B cell (primary cell): ENCODE data around the gene CDK19. TPM values are rescaled to one million over a fixed set of nuclear protein-coding genes. Genes with fewer than 3 reads are reported as not detected.

ENCODE experiments used
- ATAC-seq: fragments of 200-7000 bp; cut with Tn5 transposase; one replicate; pipeline ENCODE4 v1.10.0; 2021; ENCODE audit warnings: low read depth, mild to moderate bottlenecking, moderate number of reproducible peaks, moderate library complexity
- CTCF ChIA-PET: fragments of 350-600 bp; sonication (Branson Sonifier 250); formaldehyde crosslinking; loops from one replicate; lab custom pipeline; 2021; ENCODE audit warnings: antibody characterized with exemption, inconsistent platforms; lab: Charles Lee
- POLR2A ChIA-PET: fragments of 350-600 bp; sonication (Branson Sonifier 250); formaldehyde crosslinking; loops from one replicate; lab custom pipeline; 2021; ENCODE audit warnings: antibody characterized with exemption; lab: Charles Lee
- DNase-seq: peaks from one replicate; pipeline ENCODE4 v3.0.0; 2013
- H2AFZ ChIP-seq: 2 replicates; pipeline ENCODE4 v1.6.1; 2012; ENCODE audit warnings: mild to moderate bottlenecking, low read depth, low read length; ENCODE audit not compliant: insufficient read depth, poor library complexity, severe bottlenecking
- H3K27ac ChIP-seq, 2 donors: 1 replicate in 1 of 2; 2 replicates in 1 of 2; pipeline ENCODE4 v1.5.1; 2012 to 2013; ENCODE audit warnings: low read length in 2 of 2, mild to moderate bottlenecking in 2 of 2, moderate library complexity in 1 of 2
- H3K27me3 ChIP-seq, 4 experiments: fragments of 200-600 bp in 1 of 4; sonication (generic) in 1 of 4; replicated peaks in 1 of 4; 1 replicate in 2 of 4; 2 replicates in 2 of 4; pipeline versions ENCODE4 v1.6.1 to v1.7.0; 2013 to 2016; ENCODE audit warnings: low read length in 3 of 4, mild to moderate bottlenecking in 2 of 4, mixed read lengths in 1 of 4, moderate library complexity in 1 of 4; ENCODE audit not compliant: insufficient read depth in 4 of 4, control insufficient read depth in 3 of 4; ENCODE audit errors: control extremely low read depth in 1 of 4
- H3K36me3 ChIP-seq, 2 experiments: replicated peaks in 1 of 2; 1 replicate in 1 of 2; 2 replicates in 1 of 2; pipeline versions ENCODE4 v1.6.1 to v1.7.1; 2013; ENCODE audit warnings: low read length in 1 of 2; ENCODE audit not compliant: insufficient read depth in 2 of 2, control insufficient read depth in 1 of 2; ENCODE audit errors: control extremely low read depth in 1 of 2, extremely low read depth in 1 of 2
- H3K4me1 ChIP-seq, 2 donors: fragments of 200-600 bp in 1 of 2; sonication (generic) in 1 of 2; 1 replicate in 1 of 2; 2 replicates in 1 of 2; pipeline versions ENCODE4 v1.5.1 to v1.6.1; 2013 to 2017; ENCODE audit warnings: low read length in 2 of 2; ENCODE audit not compliant: control insufficient read depth in 2 of 2, insufficient read depth in 2 of 2
- H3K4me2 ChIP-seq: replicated peaks from 2 replicates; pipeline ENCODE3; 2012; ENCODE audit warnings: mild to moderate bottlenecking, low read depth, low read length; ENCODE audit not compliant: poor library complexity, severe bottlenecking
- H3K4me3 ChIP-seq, 5 experiments: fragments of 200-600 bp in 1 of 5; sonication (generic) in 1 of 5; 1 replicate in 3 of 5; 2 replicates in 2 of 5; pipeline versions ENCODE4 v1.5.1 to v1.7.0; 2011 to 2016; ENCODE audit warnings: low read length in 4 of 5, mild to moderate bottlenecking in 4 of 5, low read depth in 2 of 5, control low read depth in 1 of 5, moderate library complexity in 1 of 5; ENCODE audit not compliant: insufficient read depth in 1 of 5; ENCODE audit errors: control extremely low read depth in 1 of 5, extremely low read depth in 1 of 5
- H3K79me2 ChIP-seq: fragments of 200-600 bp; sonication (generic); one replicate; pipeline ENCODE4 v1.6.0; 2016; ENCODE audit warnings: low read length; ENCODE audit not compliant: control insufficient read depth, insufficient read depth
- H3K9ac ChIP-seq: fragments of 200-600 bp; sonication (generic); 2 replicates; pipeline ENCODE4 v1.6.1; 2017; ENCODE audit warnings: mild to moderate bottlenecking, low read length, moderate library complexity
- H3K9me3 ChIP-seq, 3 donors: one replicate each; pipeline versions ENCODE4 v1.6.1 to v1.7.1; 2013; ENCODE audit warnings: low read length in 2 of 3; ENCODE audit not compliant: control insufficient read depth in 2 of 3, insufficient read depth in 1 of 3; ENCODE audit errors: control extremely low read depth in 1 of 3
- H4K20me1 ChIP-seq: 2 replicates; pipeline ENCODE4 v1.6.0; 2012; ENCODE audit warnings: mild to moderate bottlenecking, low read length; ENCODE audit not compliant: insufficient read depth, control insufficient read depth, poor library complexity, severe bottlenecking
- H3K27ac Mint-ChIP-seq: one replicate; pipeline ENCODE4 v1.8.0; 2021; ENCODE audit warnings: mixed read lengths
- H3K27me3 Mint-ChIP-seq: one replicate; pipeline ENCODE4 v1.8.0; 2021; ENCODE audit warnings: mixed read lengths
- H3K4me1 Mint-ChIP-seq: one replicate; pipeline ENCODE4 v1.8.0; 2021; ENCODE audit warnings: mixed read lengths
- H3K4me3 Mint-ChIP-seq: one replicate; pipeline ENCODE4 v1.8.0; 2021; ENCODE audit warnings: mixed read lengths
- H3K9me3 Mint-ChIP-seq: one replicate; pipeline ENCODE4 v1.8.0; 2022; ENCODE audit warnings: mixed read lengths; ENCODE audit not compliant: insufficient read depth
- CTCF ChIP-seq: fragments of 200-600 bp; IDR thresholded peaks from one replicate; pipeline ENCODE4 v1.8.0; 2022; ENCODE audit warnings: antibody characterized with exemption, mild to moderate bottlenecking
- EZH2 ChIP-seq: IDR thresholded peaks from 2 replicates; pipeline ENCODE4 v1.6.1; 2012; ENCODE audit warnings: borderline replicate concordance, low read depth, mild to moderate bottlenecking, moderate library complexity, low read length; ENCODE audit not compliant: insufficient read depth, poor library complexity, severe bottlenecking
- WGBS: methylation state at CpG from one replicate; pipeline ENCODE4 v1.1.5; 2013; ENCODE audit warnings: missing lambda C conversion rate; ENCODE audit not compliant: insufficient coverage; 5-methylcytosine and 5-hydroxymethylcytosine counted together
- intact Hi-C: fragments of 100-400 bp; cut with micrococcal nuclease; formaldehyde crosslinking; loops from one replicate; pipeline ENCODE4 v1.10.0; 2022
- polyA plus RNA-seq: library from polyadenylated mRNA; depleted of rRNA; stranded (reverse); fragments of >200 nt; gene quantifications from 2 replicates; pipeline ENCODE4 v1.2.3, GENCODE V29; 2012
- total RNA-seq, 2 donors: library from RNA; stranded (reverse); fragments of 120-200 nt in 1 of 2; gene quantifications; 1 replicate in 1 of 2; 2 replicates in 1 of 2; pipeline versions ENCODE4 v1.2.3 to v1.2.4, GENCODE V29; 2013 to 2022

The CDK19 gene
- total and polyA plus RNA-seq, 2 donors (not counting 1 experiment from before 2014, with no cell fraction given) = 8.7 to 44.8 TPM

- H3K9ac ChIP-seq = no peak overlapping the region
- H4K20me1 ChIP-seq = no peaks in the 10 kb centered on the region
- ATAC-seq (no peak), DNase-seq (no peak)
- intact Hi-C loops = no loop called here
- 75% methylated on average over 2 of the region's 4 CpGs for WGBS
- no peak overlapping the region for H3K27ac Mint-ChIP-seq
- no peaks in the 10 kb centered on the region for H3K79me2 ChIP-seq
- H3K4me3 Mint-ChIP-seq = no peak overlapping the region
- H3K4me2 ChIP-seq = no peak overlapping the region
- no peaks in the 10 kb centered on the region for H3K4me1 Mint-ChIP-seq
- no peak overlapping the region for H2AFZ ChIP-seq
- no peak overlapping the region for H3K27ac ChIP-seq
- H3K27me3 Mint-ChIP-seq = no peaks in the 10 kb centered on the region
- ChIA-PET POLR2A (interaction anchor here (0.6 kb wide), 1 partner anchor 345 kb away, joined by 3 read pairs; no protein-coding TSS in a partner anchor), CTCF (no interaction called here)
- no peaks in the 10 kb centered on the region for H3K4me1 ChIP-seq
- no peak overlapping the region for H3K4me3 ChIP-seq
- H3K27me3 ChIP-seq = no peaks in the 10 kb centered on the region
- H3K9me3 ChIP-seq = peaks cover 0 to 14% (median 0%) of the 10 kb centered on the region in 3 donors
- peaks cover 0 to 9% of the 10 kb centered on the region in 2 experiments for H3K36me3 ChIP-seq
- H3K9me3 Mint-ChIP-seq = no peaks in the 10 kb centered on the region
- TF ChIP-seq EZH2 (no peak), CTCF (no peak)
These were observed 164.5 kb downstream of the CDK19 start for GRCh38 chr6:110650755-110651154.

GRCh38 chr6:110649704-110650103, 165.6 kb downstream of the CDK19 start:
- intact Hi-C loops = no loop called here
- ChIA-PET POLR2A (no interaction called here), CTCF (no interaction called here)
- no peaks in the 10 kb centered on the region for H3K4me1 Mint-ChIP-seq
- Histone ChIP-seq H3K27me3 (no peaks in the 10 kb centered on the region), H2AFZ (no peak overlapping the region), H3K36me3 (peaks cover 0 to 11% of the 10 kb centered on the region in 2 experiments), H4K20me1 (no peaks in the 10 kb centered on the region), H3K9ac (no peak overlapping the region), H3K9me3 (peaks cover 0 to 17% (median 0%) of the 10 kb centered on the region in 3 donors), H3K4me3 (no peak overlapping the region), H3K27ac (no peak overlapping the region), H3K79me2 (no peaks in the 10 kb centered on the region), H3K4me2 (no peak overlapping the region), H3K4me1 (no peaks in the 10 kb centered on the region)
- H3K9me3 Mint-ChIP-seq = no peaks in the 10 kb centered on the region
- TF ChIP-seq EZH2 = no peak
- TF ChIP-seq CTCF = no peak
- no peaks in the 10 kb centered on the region for H3K27me3 Mint-ChIP-seq
- H3K4me3 Mint-ChIP-seq = no peak overlapping the region
- no peak overlapping the region for H3K27ac Mint-ChIP-seq
- no peak for ATAC-seq
- no peak for DNase-seq
